ENCODE results near the gene REV1. TPM values are rescaled to one million over a fixed set of nuclear protein-coding genes. Genes with fewer than 3 reads are reported as not detected.

REV1 gene
- total and polyA plus RNA-seq, 2 of the 8 experiments (the other 6 are each of a cell fraction or from before 2014, with no cell fraction given) = 16.6 to 34.3 TPM

DNA sequence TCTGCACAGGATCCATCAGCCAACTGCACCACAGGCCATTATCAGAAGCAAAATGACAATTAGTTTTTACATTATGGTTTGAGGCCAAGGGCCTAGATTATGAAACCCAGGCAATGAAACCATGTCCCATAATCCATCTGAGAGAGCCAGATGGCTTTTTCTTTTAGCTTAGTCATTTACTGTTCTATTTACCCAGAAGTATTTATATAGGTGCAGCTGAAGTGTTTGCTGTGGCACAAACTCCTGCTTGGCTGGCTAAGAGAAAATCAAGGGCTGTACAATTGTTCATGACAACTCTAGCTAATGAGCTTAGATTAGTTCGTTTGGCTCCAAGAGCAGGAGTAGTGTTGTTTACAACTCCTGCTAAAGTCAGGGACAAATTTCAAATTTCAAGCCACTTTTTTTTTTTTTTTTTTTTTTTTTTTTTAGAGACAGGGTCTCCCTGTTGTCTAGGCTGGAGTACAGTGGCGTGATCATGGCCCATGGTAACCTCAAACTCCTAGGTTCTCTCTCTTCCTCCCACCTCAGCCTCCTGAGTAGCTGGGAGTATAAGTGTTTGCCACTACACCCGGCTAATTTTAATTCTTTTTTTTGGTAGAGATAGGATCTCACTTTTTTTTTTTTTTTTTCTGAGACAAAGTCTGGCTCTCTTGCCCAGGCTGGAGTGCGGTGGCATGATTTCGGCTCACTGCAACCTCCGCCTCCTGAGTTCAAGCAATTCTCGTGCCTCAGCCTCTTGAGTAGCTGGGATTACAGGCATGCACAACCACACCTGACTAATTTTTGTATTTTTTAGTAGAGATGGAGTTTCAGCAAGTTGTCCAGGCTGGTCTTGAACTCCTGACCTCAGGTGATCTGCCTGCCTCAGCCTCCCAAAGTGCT is 18.4 kb upstream of the REV1 start:
- Histone ChIP-seq H3K14ac (ENCODE audit: insufficient read length) (no peak overlapping the region), H2BK15ac (ENCODE audit: low read length) (no peak overlapping the region), H2AFZ (ENCODE audit: low read length) (no peak overlapping the region), H3K56ac (replicated peaks; ENCODE audit: insufficient read length, low read depth, low read length) (no peak overlapping the region), H4K8ac (ENCODE audit: extremely low read depth, insufficient read depth, low read length) (no peak overlapping the region), H4K5ac (ENCODE audit: insufficient read length, low read depth, low read length) (no peak overlapping the region), H2BK12ac (ENCODE audit: low read depth, low read length) (no peak overlapping the region), H3K27ac (ENCODE audit: low read depth, low read length) (no peak overlapping the region), H3K18ac (ENCODE audit: extremely low read depth, low read length) (no peak overlapping the region), H2AK5ac (ENCODE audit: low read depth, low read length) (no peak overlapping the region), H2BK5ac (ENCODE audit: low read depth, low read length) (no peak overlapping the region), H3K79me2 (ENCODE audit: control insufficient read depth in 1 of 2, insufficient read depth in 2 of 2, low read length in 2 of 2) (no peaks in the 10 kb centered on the region), H3K4me3 (ENCODE audit: extremely low read depth in 1 of 4, insufficient read depth in 2 of 4, low read depth in 3 of 4, low read length in 4 of 4) (no peak overlapping the region), H3K36me3 (ENCODE audit: control insufficient read depth in 2 of 4, insufficient read depth in 4 of 4, low read length in 3 of 4) (no peaks in the 10 kb centered on the region), H3K27me3 (replicated peaks in 1 of 4; ENCODE audit: control insufficient read depth in 3 of 4, extremely low read depth in 1 of 4, insufficient read depth in 3 of 4, low read length in 3 of 4) (no peaks in the 10 kb centered on the region; a peak in 1 of 7 replicates), H3K4ac (replicated peaks; ENCODE audit: insufficient read length, low read depth, low read length) (no peak overlapping the region), H3K4me1 (replicated peaks in 1 of 4; ENCODE audit: control insufficient read depth in 3 of 4, insufficient read depth in 4 of 4, low read length in 3 of 4) (no peaks in the 10 kb centered on the region; a peak in 1 of 7 replicates), H3K23ac (ENCODE audit: insufficient read length) (no peak overlapping the region), H3K9me3 (ENCODE audit: insufficient read depth in 2 of 2, low read depth in 1 of 2, low read length in 1 of 2) (no peaks in the 10 kb centered on the region), H4K20me1 (replicated peaks in 1 of 2; ENCODE audit: control insufficient read depth in 1 of 2, insufficient read depth in 2 of 2, low read length in 2 of 2) (no peaks in the 10 kb centered on the region), H4K91ac (replicated peaks; ENCODE audit: insufficient read length, low read length) (no peak overlapping the region), H3K9ac (replicated peaks in 1 of 4; ENCODE audit: extremely low read depth in 1 of 4, low read depth in 3 of 4, low read length in 3 of 4) (no peak overlapping the region), H2BK120ac (replicated peaks; ENCODE audit: low read depth, low read length) (no peak overlapping the region), H3K4me2 (ENCODE audit: insufficient read depth in 1 of 2, low read depth in 2 of 2, low read length in 2 of 2) (no peak overlapping the region), H2BK20ac (ENCODE audit: low read length) (no peak overlapping the region), H3K23me2 (ENCODE audit: low read depth, low read length) (no peaks in the 10 kb centered on the region), H3K79me1 (ENCODE audit: low read depth, low read length) (no peaks in the 10 kb centered on the region; the same call in 1 of the 2 replicates)
- no peak for DNase-seq (ENCODE audit: low read depth in 1 of 2, low spot score in 2 of 2)
- WGBS, 2 experiments (ENCODE audit: extremely low coverage in 1 of 2, insufficient coverage in 1 of 2, insufficient read length in 1 of 2, insufficient replicate concordance in 2 of 2, low coverage in 1 of 2, low lambda C conversion rate in 2 of 2, missing lambda C conversion rate in 1 of 2) = 90% methylated on average over 6 of the region's 7 CpGs; no CpG with 5 or more reads in 1 of the 2 experiments
- POLR2A ChIA-PET (ENCODE audit: partially characterized antibody) = no interaction called here
- CTCF ChIA-PET (ENCODE audit: partially characterized antibody) = interaction anchor here (0.6 to 0.7 kb wide), 2 partner anchors 9 to 753 kb away, joined by 3 to 4 read pairs; no protein-coding TSS in a partner anchor
- FAIRE-seq = no peak
- TF ChIP-seq, protein P1, sequence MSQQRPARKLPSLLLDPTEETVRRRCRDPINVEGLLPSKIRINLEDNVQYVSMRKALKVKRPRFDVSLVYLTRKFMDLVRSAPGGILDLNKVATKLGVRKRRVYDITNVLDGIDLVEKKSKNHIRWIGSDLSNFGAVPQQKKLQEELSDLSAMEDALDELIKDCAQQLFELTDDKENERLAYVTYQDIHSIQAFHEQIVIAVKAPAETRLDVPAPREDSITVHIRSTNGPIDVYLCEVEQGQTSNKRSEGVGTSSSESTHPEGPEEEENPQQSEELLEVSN (IDR thresholded peaks at IDR 0.05) = no peak
- no peak for TF ChIP-seq CEBPB (IDR thresholded peaks at IDR 0.05; ENCODE audit: low read depth, low read length)
- TF ChIP-seq TBP (IDR thresholded peaks at IDR 0.05; ENCODE audit: low read depth, low read length) = no peak
- no peak for TF ChIP-seq TAF1 (IDR thresholded peaks at IDR 0.05; ENCODE audit: low read depth, low read length)
- no peak for TF ChIP-seq NRF1 (IDR thresholded peaks at IDR 0.05; ENCODE audit: low read depth, low read length)
- no peak for TF ChIP-seq POLR2AphosphoS5 (IDR thresholded peaks at IDR 0.05; ENCODE audit: low read depth, low read length)
- TF ChIP-seq JUND (IDR thresholded peaks at IDR 0.05; ENCODE audit: low read length) = no peak
- no peak for TF ChIP-seq SUZ12 (IDR thresholded peaks at IDR 0.05; ENCODE audit: low read length)
- TF ChIP-seq RBBP5 (IDR thresholded peaks at IDR 0.05; ENCODE audit: borderline replicate concordance, low read depth, low read length) = no peak
- no peak for TF ChIP-seq EP300 (IDR thresholded peaks at IDR 0.05; ENCODE audit: borderline replicate concordance in 1 of 2, low read depth in 2 of 2, low read length in 2 of 2)
- TF ChIP-seq FOSL1 (IDR thresholded peaks at IDR 0.05; ENCODE audit: insufficient read depth, low read depth, low read length) = no peak
- no peak for TF ChIP-seq NANOG (IDR thresholded peaks at IDR 0.05; ENCODE audit: insufficient read depth, low read depth, low read length, poor library complexity, severe bottlenecking)

Data from H1 (cell line).